Esophagus squamous epithelium (tissue), 4 donors: ENCODE measurements around the gene KCNJ10.

ENCODE experiments used
- POLR2A ChIP-seq, 4 donors: fragments of 450-650 bp; IDR thresholded peaks; one replicate each; pipeline ENCODE4 v1.6.1; 2017; ENCODE audit warnings: antibody characterized with exemption in 4 of 4, mild to moderate bottlenecking in 4 of 4, moderate library complexity in 3 of 4
- TF ChIP-seq, protein P1 (sequence below), 6 experiments: fragments of 450-650 bp in 4 of 6; fragments of 200-600 bp in 2 of 6; sonication (generic) in 2 of 6; IDR thresholded peaks; one replicate each; pipeline ENCODE4 v1.5.1; 2016 to 2019; ENCODE audit warnings: antibody characterized with exemption in 6 of 6, mild to moderate bottlenecking in 4 of 6, moderate library complexity in 4 of 6

DNA sequence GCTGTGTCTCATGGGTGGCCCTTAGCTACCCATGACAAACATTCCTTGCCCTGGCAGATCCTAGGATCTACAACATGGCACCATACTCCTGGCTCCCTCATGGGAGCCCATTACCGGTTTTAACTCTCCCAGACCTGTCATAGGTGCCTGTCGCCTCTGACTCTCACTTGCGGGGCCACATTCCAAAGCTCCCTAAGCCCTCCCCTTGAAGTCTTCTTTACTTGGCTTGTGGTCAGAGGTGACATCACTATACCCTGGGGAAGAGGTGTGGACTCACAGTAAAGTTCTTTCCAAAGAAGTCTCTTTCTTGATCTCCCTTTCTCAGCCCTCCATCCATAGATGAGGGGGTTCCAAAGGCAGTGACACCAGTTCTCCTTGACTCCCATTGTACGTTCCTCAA, 110.5 kb downstream of the KCNJ10 start:
- TF ChIP-seq, protein P1, sequence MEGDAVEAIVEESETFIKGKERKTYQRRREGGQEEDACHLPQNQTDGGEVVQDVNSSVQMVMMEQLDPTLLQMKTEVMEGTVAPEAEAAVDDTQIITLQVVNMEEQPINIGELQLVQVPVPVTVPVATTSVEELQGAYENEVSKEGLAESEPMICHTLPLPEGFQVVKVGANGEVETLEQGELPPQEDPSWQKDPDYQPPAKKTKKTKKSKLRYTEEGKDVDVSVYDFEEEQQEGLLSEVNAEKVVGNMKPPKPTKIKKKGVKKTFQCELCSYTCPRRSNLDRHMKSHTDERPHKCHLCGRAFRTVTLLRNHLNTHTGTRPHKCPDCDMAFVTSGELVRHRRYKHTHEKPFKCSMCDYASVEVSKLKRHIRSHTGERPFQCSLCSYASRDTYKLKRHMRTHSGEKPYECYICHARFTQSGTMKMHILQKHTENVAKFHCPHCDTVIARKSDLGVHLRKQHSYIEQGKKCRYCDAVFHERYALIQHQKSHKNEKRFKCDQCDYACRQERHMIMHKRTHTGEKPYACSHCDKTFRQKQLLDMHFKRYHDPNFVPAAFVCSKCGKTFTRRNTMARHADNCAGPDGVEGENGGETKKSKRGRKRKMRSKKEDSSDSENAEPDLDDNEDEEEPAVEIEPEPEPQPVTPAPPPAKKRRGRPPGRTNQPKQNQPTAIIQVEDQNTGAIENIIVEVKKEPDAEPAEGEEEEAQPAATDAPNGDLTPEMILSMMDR (IDR thresholded peaks at IDR 0.05) = no peak
- no peak for TF ChIP-seq POLR2A (IDR thresholded peaks at IDR 0.05)
